Measurements from ENCODE around the gene C1orf232.

The C1orf232 gene

GRCh38 chr1:26132128-26132833 is 36.5 kb downstream of the C1orf232 start:
- in situ Hi-C loops (cut with HindIII; ENCODE audit: low sequenced_read_pairs) = no loop called here
- no peak for TF ChIP-seq CTCF (IDR thresholded peaks at IDR 0.05; ENCODE audit: low read depth, low read length, missing control alignments)

GRCh38 chr1:26130695-26131094 is 38.1 kb downstream of the C1orf232 start:
- no peak overlapping the region for H3K4me3 ChIP-seq (ENCODE audit: low read depth, low read length)
- TF ChIP-seq CTCF (IDR thresholded peaks at IDR 0.05; ENCODE audit: low read depth, low read length, missing control alignments) = no peak
- in situ Hi-C loops (cut with HindIII; ENCODE audit: low sequenced_read_pairs) = no loop called here
- DNase-seq (ENCODE audit: low read depth) = no peak

More at GRCh38 chr1:26132128-26132833, 36.5 kb downstream of the C1orf232 start:
- DNase-seq (ENCODE audit: low read depth) = no peak
- H3K4me3 ChIP-seq (ENCODE audit: low read depth, low read length) = no peak overlapping the region

GRCh38 chr1:26129778-26130177 is 39.0 kb downstream of the C1orf232 start:
- DNase-seq (ENCODE audit: low read depth) = no peak
- in situ Hi-C loops (cut with HindIII; ENCODE audit: low sequenced_read_pairs) = no loop called here
- TF ChIP-seq CTCF (IDR thresholded peaks at IDR 0.05; ENCODE audit: low read depth, low read length, missing control alignments) = no peak
- no peak overlapping the region for H3K4me3 ChIP-seq (ENCODE audit: low read depth, low read length)

GRCh38 chr1:26127235-26128163 is 41.3 kb downstream of the C1orf232 start:
- in situ Hi-C loops (cut with HindIII; ENCODE audit: low sequenced_read_pairs) = no loop called here
- DNase-seq (ENCODE audit: low read depth) = no peak
- H3K4me3 ChIP-seq (ENCODE audit: low read depth, low read length) = no peak overlapping the region
- TF ChIP-seq CTCF (IDR thresholded peaks at IDR 0.05; ENCODE audit: low read depth, low read length, missing control alignments) = no peak

GRCh38 chr1:26126321-26127084 is 42.3 kb downstream of the C1orf232 start:
- no peak for DNase-seq (ENCODE audit: low read depth)
- in situ Hi-C loops (cut with HindIII; ENCODE audit: low sequenced_read_pairs) = no loop called here
- no peak overlapping the region for H3K4me3 ChIP-seq (ENCODE audit: low read depth, low read length)
- no peak for TF ChIP-seq CTCF (IDR thresholded peaks at IDR 0.05; ENCODE audit: low read depth, low read length, missing control alignments)

- in situ Hi-C loops (cut with HindIII; ENCODE audit: low sequenced_read_pairs) = no loop called here
- no peak for TF ChIP-seq CTCF (IDR thresholded peaks at IDR 0.05; ENCODE audit: low read depth, low read length, missing control alignments)
- H3K4me3 ChIP-seq (ENCODE audit: low read depth, low read length) = no peak overlapping the region
- DNase-seq (ENCODE audit: low read depth) = no peak
Observed at GRCh38 chr1:26125946-26126320, 42.8 kb downstream of the C1orf232 start.

Data from astrocyte of the cerebellum (primary cell).